CD14-positive monocyte (primary cell): ENCODE measurements around the gene PTPRR. TPM values are rescaled to one million over a fixed set of nuclear protein-coding genes. Genes with fewer than 3 reads are reported as not detected.

Experiments used
- DNase-seq, 3 donors: peaks; one replicate each; pipeline ENCODE4 v3.0.0-alpha.2; 2011 to 2022
- H2AFZ ChIP-seq: 2 replicates; pipeline ENCODE4 v1.6.0; 2012; ENCODE audit warnings: mild to moderate bottlenecking, low read depth, low read length, inconsistent platforms; ENCODE audit not compliant: insufficient read depth, poor library complexity, severe bottlenecking
- H3K27ac ChIP-seq, 2 donors: 1 replicate in 1 of 2; 2 replicates in 1 of 2; pipeline ENCODE4 v1.5.1; 2012 to 2013; ENCODE audit warnings: low read length in 2 of 2, control low read depth in 1 of 2, inconsistent platforms in 1 of 2, low read depth in 1 of 2, mild to moderate bottlenecking in 1 of 2
- H3K27me3 ChIP-seq, 2 donors: one replicate each; pipeline versions ENCODE4 v1.6.0 to v1.6.1; 2011 to 2013; ENCODE audit warnings: low read length in 2 of 2; ENCODE audit not compliant: control insufficient read depth in 2 of 2, insufficient read depth in 2 of 2
- H3K36me3 ChIP-seq, 2 donors: replicated peaks in 1 of 2; 1 replicate in 1 of 2; 2 replicates in 1 of 2; pipeline versions ENCODE4 v1.5.1 to v1.6.1; 2012 to 2013; ENCODE audit warnings: low read length in 2 of 2, control low read depth in 1 of 2, inconsistent platforms in 1 of 2, mild to moderate bottlenecking in 1 of 2; ENCODE audit not compliant: insufficient read depth in 2 of 2, control insufficient read depth in 1 of 2
- H3K4me1 ChIP-seq, 2 donors: 1 replicate in 1 of 2; 2 replicates in 1 of 2; pipeline versions ENCODE4 v1.5.1 to v1.6.1; 2012 to 2013; ENCODE audit warnings: low read length in 2 of 2, control low read depth in 1 of 2, inconsistent platforms in 1 of 2, mild to moderate bottlenecking in 1 of 2, moderate library complexity in 1 of 2; ENCODE audit not compliant: insufficient read depth in 2 of 2, control insufficient read depth in 1 of 2
- H3K4me2 ChIP-seq: replicated peaks from 2 replicates; pipeline ENCODE3; 2012; ENCODE audit warnings: low read length, moderate library complexity, mild to moderate bottlenecking; ENCODE audit not compliant: poor library complexity, severe bottlenecking; ENCODE audit errors: extremely low read depth
- H3K4me3 ChIP-seq, 3 experiments: fragments of 200-600 bp in 1 of 3; sonication (generic) in 1 of 3; replicated peaks in 1 of 3; 1 replicate in 2 of 3; 2 replicates in 1 of 3; pipeline ENCODE4 v1.5.1; 2011 to 2013; ENCODE audit warnings: low read length in 3 of 3, mild to moderate bottlenecking in 3 of 3, control low read depth in 2 of 3, low read depth in 2 of 3, inconsistent platforms in 1 of 3, moderate library complexity in 1 of 3
- H3K79me2 ChIP-seq: 2 replicates; pipeline ENCODE4 v1.6.0; 2012; ENCODE audit warnings: mild to moderate bottlenecking, control low read depth, inconsistent platforms, low read length, moderate library complexity; ENCODE audit not compliant: insufficient read depth
- H3K9ac ChIP-seq: 2 replicates; pipeline ENCODE4 v1.6.0; 2017; ENCODE audit warnings: low read length, mild to moderate bottlenecking; ENCODE audit not compliant: insufficient read depth, poor library complexity, severe bottlenecking
- H3K9me3 ChIP-seq, 2 donors: replicated peaks in 1 of 2; 1 replicate in 1 of 2; 2 replicates in 1 of 2; pipeline versions ENCODE4 v1.5.1 to v1.6.1; 2012 to 2013; ENCODE audit warnings: low read length in 2 of 2, control low read depth in 1 of 2; ENCODE audit not compliant: control insufficient read depth in 1 of 2, insufficient read depth in 1 of 2
- H4K20me1 ChIP-seq: 2 replicates; pipeline ENCODE4 v1.6.0; 2012; ENCODE audit warnings: mild to moderate bottlenecking, low read length, control low read depth, moderate library complexity; ENCODE audit not compliant: insufficient read depth
- H3K27ac Mint-ChIP-seq, 7 donors: one replicate each; pipeline ENCODE4 v1.8.0; 2020; ENCODE audit warnings: mild to moderate bottlenecking in 7 of 7, mixed read lengths in 7 of 7, moderate library complexity in 6 of 7, inconsistent platforms in 2 of 7
- H3K27me3 Mint-ChIP-seq, 3 donors: one replicate each; pipeline ENCODE4 v1.8.0; 2021 to 2022; ENCODE audit warnings: low read depth in 3 of 3, mild to moderate bottlenecking in 3 of 3, mixed read lengths in 3 of 3, moderate library complexity in 3 of 3, inconsistent platforms in 1 of 3
- H3K36me3 Mint-ChIP-seq, 2 donors: one replicate each; pipeline ENCODE4 v1.8.0; 2020; ENCODE audit warnings: mixed read lengths in 2 of 2, inconsistent platforms in 1 of 2, mild to moderate bottlenecking in 1 of 2
- H3K4me1 Mint-ChIP-seq: one replicate; pipeline ENCODE4 v1.8.0; 2020; ENCODE audit warnings: mild to moderate bottlenecking, mixed read lengths
- H3K4me3 Mint-ChIP-seq, 2 donors: one replicate each; pipeline ENCODE4 v1.8.0; 2020; ENCODE audit warnings: mild to moderate bottlenecking in 2 of 2, mixed read lengths in 2 of 2, moderate library complexity in 1 of 2
- H3K9me3 Mint-ChIP-seq, 7 donors: one replicate each; pipeline ENCODE4 v1.8.0; 2020 to 2022; ENCODE audit warnings: mixed read lengths in 7 of 7, mild to moderate bottlenecking in 6 of 7, moderate library complexity in 6 of 7, inconsistent platforms in 2 of 7
- WGBS: methylation state at CpG from one replicate; pipeline ENCODE4 v1.1.5; 2013; ENCODE audit warnings: missing lambda C conversion rate; ENCODE audit not compliant: insufficient coverage; 5-methylcytosine and 5-hydroxymethylcytosine counted together
- intact Hi-C, 2 donors: fragments of 100-400 bp; cut with micrococcal nuclease; formaldehyde crosslinking; loops; one replicate each; pipeline versions ENCODE4 v1.15.0 to v1.15.1; 2023
- polyA plus RNA-seq, 3 donors: library from polyadenylated mRNA; depleted of rRNA in 1 of 3; unstranded in 2 of 3; stranded (reverse) in 1 of 3; fragments of 300-500 nt in 2 of 3; fragments of >200 nt in 1 of 3; fragmentation: Illumina TruSeq in 2 of 3; gene quantifications; 1 replicate in 2 of 3; 2 replicates in 1 of 3; pipeline ENCODE4 v1.2.3, GENCODE V29; 2012 to 2021
- TF ChIP-seq, protein P1 (sequence below): fragments of 200-600 bp; IDR thresholded peaks from one replicate; pipeline ENCODE4 v1.8.0; 2022; ENCODE audit warnings: antibody characterized with exemption, mild to moderate bottlenecking

Gene PTPRR
- polyA plus RNA-seq, 3 donors = not detected

DNA sequence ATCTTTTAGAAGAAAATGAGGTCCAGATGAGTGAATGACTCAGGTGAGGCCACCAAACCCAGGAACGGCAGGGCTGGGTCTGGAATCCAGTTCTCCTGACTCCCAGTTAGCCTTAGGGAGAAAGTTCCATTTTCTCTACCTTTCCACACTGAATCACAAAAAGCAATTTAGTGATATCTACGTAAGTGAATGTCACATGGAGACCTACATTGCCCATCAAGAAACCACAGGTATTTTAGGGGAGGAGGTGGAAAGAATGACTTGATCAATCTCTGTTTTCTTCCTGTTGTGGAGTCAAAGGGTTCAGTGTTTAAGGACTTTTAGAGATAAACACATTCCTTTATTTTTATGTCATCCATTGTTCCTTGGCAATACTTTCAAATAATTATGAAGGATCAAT, 176.4 kb downstream of the PTPRR start:
- Histone ChIP-seq H2AFZ (no peak overlapping the region), H3K27ac (no peak overlapping the region), H3K4me3 (no peak overlapping the region), H3K4me1 (no peaks in the 10 kb centered on the region), H3K79me2 (no peaks in the 10 kb centered on the region), H3K4me2 (no peak overlapping the region), H3K27me3 (no peaks in the 10 kb centered on the region), H3K36me3 (no peaks in the 10 kb centered on the region), H3K9me3 (no peaks in the 10 kb centered on the region), H4K20me1 (no peaks in the 10 kb centered on the region), H3K9ac (no peak overlapping the region)
- Mint-ChIP-seq H3K36me3 (no peaks in the 10 kb centered on the region), H3K4me3 (no peak overlapping the region), H3K27ac (no peak overlapping the region), H3K9me3 (peaks cover 0 to 3% (median 0%) of the 10 kb centered on the region in 7 donors), H3K4me1 (no peaks in the 10 kb centered on the region), H3K27me3 (peaks cover 0 to 10% (median 0%) of the 10 kb centered on the region in 3 donors)
- TF ChIP-seq, protein P1, sequence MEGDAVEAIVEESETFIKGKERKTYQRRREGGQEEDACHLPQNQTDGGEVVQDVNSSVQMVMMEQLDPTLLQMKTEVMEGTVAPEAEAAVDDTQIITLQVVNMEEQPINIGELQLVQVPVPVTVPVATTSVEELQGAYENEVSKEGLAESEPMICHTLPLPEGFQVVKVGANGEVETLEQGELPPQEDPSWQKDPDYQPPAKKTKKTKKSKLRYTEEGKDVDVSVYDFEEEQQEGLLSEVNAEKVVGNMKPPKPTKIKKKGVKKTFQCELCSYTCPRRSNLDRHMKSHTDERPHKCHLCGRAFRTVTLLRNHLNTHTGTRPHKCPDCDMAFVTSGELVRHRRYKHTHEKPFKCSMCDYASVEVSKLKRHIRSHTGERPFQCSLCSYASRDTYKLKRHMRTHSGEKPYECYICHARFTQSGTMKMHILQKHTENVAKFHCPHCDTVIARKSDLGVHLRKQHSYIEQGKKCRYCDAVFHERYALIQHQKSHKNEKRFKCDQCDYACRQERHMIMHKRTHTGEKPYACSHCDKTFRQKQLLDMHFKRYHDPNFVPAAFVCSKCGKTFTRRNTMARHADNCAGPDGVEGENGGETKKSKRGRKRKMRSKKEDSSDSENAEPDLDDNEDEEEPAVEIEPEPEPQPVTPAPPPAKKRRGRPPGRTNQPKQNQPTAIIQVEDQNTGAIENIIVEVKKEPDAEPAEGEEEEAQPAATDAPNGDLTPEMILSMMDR = no peak
- DNase-seq = no peak
- intact Hi-C loops = no loop called here
- 80% methylated on average over 1 of the region's 2 CpGs for WGBS

DNA sequence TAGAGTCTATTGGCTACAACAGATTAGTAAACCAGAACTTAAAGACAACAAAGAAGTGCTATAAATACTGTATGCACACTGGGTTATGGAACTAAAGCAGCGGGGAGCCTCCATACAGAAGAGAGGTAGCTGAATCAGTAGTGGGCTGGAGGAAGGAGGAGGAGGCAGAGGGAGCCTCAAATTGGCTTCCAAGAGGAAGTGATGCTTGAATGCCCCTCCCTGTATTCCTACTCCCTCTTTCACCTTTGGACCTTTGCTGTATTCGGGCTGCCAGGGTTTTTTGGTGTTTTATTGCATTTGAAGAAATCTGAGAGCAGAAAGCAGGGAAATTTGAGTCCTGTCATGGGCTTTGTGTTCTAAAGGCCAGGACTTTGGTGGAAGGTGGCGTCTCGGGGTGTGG, 179.3 kb downstream of the PTPRR start:
- Histone ChIP-seq H3K4me3 (no peak overlapping the region), H4K20me1 (no peaks in the 10 kb centered on the region), H3K4me1 (no peaks in the 10 kb centered on the region), H3K27ac (no peak overlapping the region), H3K36me3 (no peaks in the 10 kb centered on the region), H3K27me3 (no peaks in the 10 kb centered on the region), H3K4me2 (no peak overlapping the region), H2AFZ (no peak overlapping the region), H3K9ac (no peak overlapping the region), H3K9me3 (no peaks in the 10 kb centered on the region), H3K79me2 (no peaks in the 10 kb centered on the region)
- Mint-ChIP-seq H3K4me1 (no peaks in the 10 kb centered on the region), H3K36me3 (no peaks in the 10 kb centered on the region), H3K4me3 (no peak overlapping the region), H3K9me3 (peaks cover 0 to 2% (median 0%) of the 10 kb centered on the region in 7 donors), H3K27ac (no peak overlapping the region), H3K27me3 (peaks cover 0 to 8% (median 1%) of the 10 kb centered on the region in 3 donors)
- intact Hi-C loops = no loop called here
- 56% methylated on average over 2 of the region's 4 CpGs for WGBS
- DNase-seq = no peak
- TF ChIP-seq, protein P1 = no peak
